Right lobe of liver (tissue), 6 donors: Measurements from ENCODE around the gene SEC14L5. TPM values are rescaled to one million over a fixed set of nuclear protein-coding genes. Genes with fewer than 3 reads are reported as not detected.

Experiments used
- ATAC-seq, 4 donors: fragments of 200-7000 bp; cut with Tn5 transposase; one replicate each; pipeline ENCODE4 v1.9.1; 2020; ENCODE audit warnings: mild to moderate bottlenecking in 4 of 4, moderate library complexity in 4 of 4
- DNase-seq, 3 donors: peaks; one replicate each; pipeline ENCODE4 v3.0.0-alpha.2; 2020
- H3K27ac ChIP-seq, 3 donors: fragments of 200-600 bp; one replicate each; pipeline ENCODE4 v1.8.0; 2022
- H3K27me3 ChIP-seq, 2 donors: fragments of 200-600 bp; one replicate each; pipeline ENCODE4 v1.8.0; 2022
- H3K36me3 ChIP-seq, 4 donors: fragments of 200-600 bp; sonication (generic) in 1 of 4; one replicate each; pipeline versions ENCODE4 v1.5.1 to v1.8.0; 2017 to 2022; ENCODE audit warnings: control low read depth in 1 of 4
- H3K4me1 ChIP-seq, 4 donors: fragments of 200-600 bp; sonication (generic) in 1 of 4; one replicate each; pipeline versions ENCODE4 v1.5.1 to v1.8.0; 2017 to 2022; ENCODE audit warnings: control low read depth in 1 of 4
- H3K4me3 ChIP-seq, 3 donors: fragments of 200-600 bp; one replicate each; pipeline ENCODE4 v1.8.0; 2022
- H3K9me3 ChIP-seq, 4 donors: fragments of 200-600 bp; sonication (generic) in 1 of 4; one replicate each; pipeline versions ENCODE4 v1.5.1 to v1.8.0; 2017 to 2022; ENCODE audit warnings: control low read depth in 1 of 4
- CTCF ChIP-seq, 4 donors: fragments of 200-600 bp in 3 of 4; fragments of 450-650 bp in 1 of 4; IDR thresholded peaks; one replicate each; pipeline versions ENCODE4 v1.5.1 to v1.8.0; 2016 to 2022; ENCODE audit warnings: antibody characterized with exemption in 4 of 4, mild to moderate bottlenecking in 2 of 4
- POLR2A ChIP-seq: fragments of 450-650 bp; IDR thresholded peaks from one replicate; pipeline ENCODE4 v1.6.1; 2017; ENCODE audit warnings: antibody characterized with exemption, mild to moderate bottlenecking
- WGBS: methylation state at CpG from one replicate; pipeline ENCODE4 v1.1.6; 2018; ENCODE audit warnings: low coverage, low lambda C conversion rate; ENCODE audit not compliant: insufficient coverage; ENCODE audit errors: missing lambda C conversion rate; 5-methylcytosine and 5-hydroxymethylcytosine counted together
- intact Hi-C, 2 donors: fragments of 100-400 bp; cut with DNase I; formaldehyde crosslinking; loops; one replicate each; pipeline versions ENCODE4 v1.11.2 to v1.14.1; 2022
- total RNA-seq, 6 experiments: library from RNA; depleted of rRNA in 2 of 6; stranded (reverse); fragments of >200 nt in 2 of 6; fragmentation: NEBNext Ultra II Directional in 3 of 6; extraction: Animal tissue kit (Norgen Biotek cat#: 25700) in 3 of 6; gene quantifications; one replicate each; pipeline versions ENCODE4 v1.1.0 to v1.2.4, GENCODE V29; 2016 to 2023
- donor health status: DM: no; HTN: yes; CAD: no.
- donor health status: DM: no; HTN: no; CAD: no.
- donor health status: DM: no; HTN: no; CAD: no.
- donor health status: DM: no; HTN: yes; CAD: no.
- donor health status: DM: no; HTN: yes; CAD: no.

SEC14L5 gene
- total RNA-seq, 6 experiments from 2014 or later, result 0.09 to 1.1 (median 0.60) TPM; not detected in 1

- DNase-seq, result no peak
- no peak for ATAC-seq
- H3K27me3 ChIP-seq, result no peaks in the 10 kb centered on the region
- H3K27ac ChIP-seq, result no peak overlapping the region
- intact Hi-C loops, result no loop called here
- WGBS, result 41% methylated on average over 4 of the region's 4 CpGs
- H3K9me3 ChIP-seq, result no peaks in the 10 kb centered on the region
- H3K36me3 ChIP-seq, result no peaks in the 10 kb centered on the region
- TF ChIP-seq POLR2A, result no peak
- TF ChIP-seq CTCF (IDR thresholded peaks at IDR 0.05), result no peak
- no peak overlapping the region for H3K4me3 ChIP-seq
- no peaks in the 10 kb centered on the region for H3K4me1 ChIP-seq
Observed at GRCh38 chr16:5011637-5012036, 53.5 kb downstream of the SEC14L5 start.

DNA sequence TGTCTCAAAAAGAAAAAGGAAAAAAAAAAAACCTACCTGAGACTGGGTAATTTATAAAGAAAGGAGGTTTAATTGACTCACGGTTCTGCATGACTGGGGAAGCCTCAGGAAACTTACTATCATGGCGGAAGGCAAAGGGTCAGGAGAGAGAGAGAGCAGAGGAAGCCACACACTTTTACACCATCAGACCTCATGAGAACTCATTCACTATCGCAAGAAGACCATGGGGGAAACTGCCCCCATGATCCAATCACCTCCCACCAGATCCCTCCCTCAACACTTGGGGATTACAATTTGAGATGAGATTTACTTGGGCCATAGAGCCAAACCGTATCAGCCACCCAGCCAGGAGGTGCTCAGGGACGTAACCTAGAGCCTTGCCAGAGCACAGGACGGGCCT, 54.8 kb downstream of the SEC14L5 start:
- Histone ChIP-seq H3K9me3 (no peaks in the 10 kb centered on the region), H3K27ac (no peak overlapping the region), H3K4me3 (no peak overlapping the region), H3K27me3 (no peaks in the 10 kb centered on the region), H3K4me1 (no peaks in the 10 kb centered on the region), H3K36me3 (no peaks in the 10 kb centered on the region)
- WGBS, result 65% methylated on average over 6 of the region's 6 CpGs
- TF ChIP-seq CTCF (IDR thresholded peaks at IDR 0.05), result no peak
- TF ChIP-seq POLR2A, result no peak
- no peak for DNase-seq
- ATAC-seq, result no peak
- intact Hi-C loops, result no loop called here

DNA sequence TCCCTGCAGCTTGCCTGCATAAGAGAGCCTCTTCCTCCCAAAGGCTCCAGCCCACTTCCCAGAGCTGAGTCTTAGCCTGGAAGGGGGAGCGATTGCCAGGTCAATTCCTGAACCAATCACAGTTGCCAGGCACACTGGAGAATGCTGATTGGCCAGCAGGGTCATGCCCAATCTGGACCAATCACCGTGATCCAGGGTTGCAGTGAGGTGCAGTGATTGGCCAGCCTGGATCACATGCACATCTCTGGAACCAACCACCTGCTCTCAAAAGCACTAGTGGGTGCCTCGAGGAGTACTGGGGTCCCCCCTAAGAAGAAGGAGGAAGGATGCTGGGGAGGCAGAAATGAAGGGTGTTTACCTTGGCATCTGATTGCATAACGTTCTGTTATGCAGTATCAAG, 57.2 kb downstream of the SEC14L5 start:
- TF ChIP-seq CTCF (IDR thresholded peaks at IDR 0.05), result no peak
- no peak for TF ChIP-seq POLR2A
- WGBS, result 40% methylated on average over 3 of the region's 4 CpGs
- Histone ChIP-seq H3K9me3 (no peaks in the 10 kb centered on the region), H3K36me3 (no peaks in the 10 kb centered on the region), H3K4me1 (no peaks in the 10 kb centered on the region), H3K4me3 (no peak overlapping the region), H3K27me3 (no peaks in the 10 kb centered on the region), H3K27ac (no peak overlapping the region)
- intact Hi-C loops, result no loop called here
- DNase-seq (no peak), ATAC-seq (no peak)

GRCh38 chr16:5015887-5016286, 57.8 kb downstream of the SEC14L5 start:
- WGBS, result no CpG with 5 or more reads among the region's 4 CpGs

More at GRCh38 chr16:5015887-5016286, 57.8 kb downstream of the SEC14L5 start:
- DNase-seq, result no peak
- H3K9me3 ChIP-seq, result no peaks in the 10 kb centered on the region
- H3K4me3 ChIP-seq, result no peak overlapping the region
- intact Hi-C loops, result no loop called here
- no peaks in the 10 kb centered on the region for H3K36me3 ChIP-seq
- TF ChIP-seq CTCF (IDR thresholded peaks at IDR 0.05), result no peak
- no peak for TF ChIP-seq POLR2A
- no peak overlapping the region for H3K27ac ChIP-seq
- H3K4me1 ChIP-seq, result no peaks in the 10 kb centered on the region
- H3K27me3 ChIP-seq, result no peaks in the 10 kb centered on the region
- ATAC-seq, result no peak
